Activated CD8-positive, alpha-beta memory T cell treated with anti-CD3 and anti-CD28 coated beads, Interleukin-2, amount 50 U/mL, for 1 hour (primary cell): ENCODE measurements around the gene PPIF.
A peak's percentile ranks its signal among the peaks of the same experiment; 100 is the strongest.

Experiments used
- DNase-seq: peaks from one replicate; pipeline ENCODE4 v3.0.0-alpha.2; 2020; ENCODE audit errors: extremely low read depth

Gene PPIF

GRCh38 chr10:79374312-79375191 lies 27.3 kb downstream of the PPIF start:
- DNase-seq: peak; percentile 36

DNA sequence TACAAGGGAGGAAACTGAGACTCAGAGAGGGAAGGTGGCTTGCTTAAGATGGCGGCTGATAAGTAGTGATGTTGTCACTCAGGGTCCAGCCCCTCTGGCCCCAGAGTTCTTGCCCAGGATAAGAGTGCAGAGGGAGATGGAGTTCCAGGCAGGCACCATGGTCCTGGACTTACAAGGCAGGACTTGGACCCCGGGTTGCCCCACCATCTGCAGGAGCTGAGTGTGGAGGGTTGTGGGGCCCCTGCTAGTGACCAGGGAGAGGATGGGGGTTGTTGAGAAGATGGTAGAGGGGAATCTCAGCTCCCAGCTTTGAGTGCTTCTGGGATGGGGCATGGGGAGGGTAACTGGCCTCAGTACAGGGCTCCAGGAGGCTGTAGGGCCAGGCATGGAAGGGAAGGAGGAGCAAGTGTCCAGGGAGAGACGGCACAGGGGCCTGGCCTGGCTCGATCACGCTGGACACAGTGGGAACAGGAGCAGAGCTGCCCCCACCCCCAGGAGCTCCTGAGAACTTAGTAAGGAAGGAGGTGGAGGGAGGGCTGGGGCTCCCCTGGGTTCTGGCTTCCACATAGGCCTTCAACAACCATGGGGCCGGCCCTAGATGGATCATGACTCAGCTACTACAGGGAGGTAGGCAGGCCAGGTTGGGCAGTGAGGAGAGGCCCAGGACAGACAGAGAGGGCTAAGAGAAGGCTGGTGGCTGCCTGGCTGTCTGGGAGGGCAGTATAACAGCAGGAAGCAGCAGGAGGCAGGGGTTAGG lies 28.2 kb downstream of the PPIF start:
- no peak for DNase-seq

DNA sequence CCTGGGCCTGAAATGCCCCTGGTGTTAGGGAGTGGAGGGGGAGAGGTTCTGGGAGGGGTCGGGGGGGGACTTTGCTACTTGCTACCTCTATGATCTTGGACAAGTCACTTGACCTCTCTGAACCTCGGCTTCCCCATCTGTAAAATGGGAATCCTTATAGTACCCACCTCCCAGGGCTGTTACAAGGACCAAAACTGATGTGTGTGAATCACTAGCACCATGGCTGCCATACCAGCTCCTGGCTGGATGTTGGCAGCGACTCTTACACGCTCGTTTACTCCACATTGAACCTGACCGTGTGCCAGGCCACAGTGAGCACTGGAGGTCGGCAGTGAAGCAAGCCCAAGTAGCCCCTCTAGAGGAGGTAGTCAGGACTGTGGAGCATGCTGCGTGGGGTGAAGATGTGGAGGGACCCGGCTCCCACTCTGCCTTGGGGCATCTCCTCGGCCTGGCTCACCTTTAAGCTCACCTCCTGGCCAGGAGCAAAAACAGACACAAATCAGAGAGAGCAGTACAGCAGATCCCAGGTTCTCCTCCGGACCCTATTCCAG lies 28.9 kb downstream of the PPIF start:
- no peak for DNase-seq

- DNase-seq: no peak
Measured at GRCh38 chr10:79376751-79377556, 29.7 kb downstream of the PPIF start.

GRCh38 chr10:79377557-79378382 lies 30.5 kb downstream of the PPIF start:
- no peak for DNase-seq

DNA sequence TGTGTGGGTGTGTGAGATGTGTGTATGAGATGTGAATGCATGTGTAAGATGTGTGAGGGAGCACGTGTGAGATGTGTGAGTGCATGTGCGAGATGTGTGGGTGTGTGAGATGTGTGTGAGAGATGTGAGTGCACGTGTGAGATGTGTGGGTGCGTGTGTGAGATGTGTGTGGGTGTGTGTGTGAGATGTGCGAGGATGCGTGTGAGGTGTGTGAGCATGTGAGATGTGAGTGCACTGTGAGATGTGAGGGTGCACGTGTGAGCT lies 31.0 kb downstream of the PPIF start:
- DNase-seq: no peak

DNA sequence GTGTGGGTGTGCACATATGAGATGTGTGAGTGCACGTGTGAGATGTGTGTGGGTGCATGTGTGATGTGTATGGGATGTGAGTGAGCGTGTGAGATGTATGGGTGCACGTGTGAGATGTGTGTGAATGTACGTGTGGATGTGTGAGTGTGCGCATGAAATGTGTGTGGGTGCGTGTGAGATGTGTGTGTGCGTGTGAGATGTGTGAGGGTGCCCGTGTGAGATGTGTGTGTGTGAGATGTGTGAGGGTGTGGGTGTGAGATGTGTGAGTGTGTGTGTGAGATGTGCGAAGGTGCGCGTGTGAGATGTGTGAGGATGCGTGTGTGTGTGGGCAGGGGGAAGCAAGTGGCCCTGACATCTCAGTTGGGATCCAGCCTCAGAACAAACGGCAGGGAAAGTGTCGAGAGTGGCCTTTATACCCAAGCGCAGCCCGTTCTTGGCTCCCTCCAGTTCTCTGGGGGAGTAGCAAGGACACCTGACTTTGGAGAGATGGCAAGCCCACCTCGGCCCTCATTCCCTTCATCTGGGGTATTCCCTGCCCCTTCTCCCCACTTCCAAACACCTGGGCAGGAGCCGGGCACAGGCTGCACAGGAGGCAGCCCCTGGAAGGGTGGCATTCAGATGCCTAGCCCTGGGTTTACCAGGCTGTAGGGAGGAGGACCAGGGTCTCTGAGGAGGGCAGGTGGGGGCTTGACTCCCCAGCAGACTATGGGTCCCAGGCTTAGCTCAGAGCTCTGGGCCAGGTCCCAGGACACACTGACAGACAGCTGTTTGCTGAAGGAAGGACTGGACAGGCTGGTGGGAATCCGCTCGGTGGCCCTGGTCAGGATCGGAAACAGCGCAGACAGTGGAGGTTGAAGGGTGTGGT lies 31.6 kb downstream of the PPIF start:
- DNase-seq: no peak

DNA sequence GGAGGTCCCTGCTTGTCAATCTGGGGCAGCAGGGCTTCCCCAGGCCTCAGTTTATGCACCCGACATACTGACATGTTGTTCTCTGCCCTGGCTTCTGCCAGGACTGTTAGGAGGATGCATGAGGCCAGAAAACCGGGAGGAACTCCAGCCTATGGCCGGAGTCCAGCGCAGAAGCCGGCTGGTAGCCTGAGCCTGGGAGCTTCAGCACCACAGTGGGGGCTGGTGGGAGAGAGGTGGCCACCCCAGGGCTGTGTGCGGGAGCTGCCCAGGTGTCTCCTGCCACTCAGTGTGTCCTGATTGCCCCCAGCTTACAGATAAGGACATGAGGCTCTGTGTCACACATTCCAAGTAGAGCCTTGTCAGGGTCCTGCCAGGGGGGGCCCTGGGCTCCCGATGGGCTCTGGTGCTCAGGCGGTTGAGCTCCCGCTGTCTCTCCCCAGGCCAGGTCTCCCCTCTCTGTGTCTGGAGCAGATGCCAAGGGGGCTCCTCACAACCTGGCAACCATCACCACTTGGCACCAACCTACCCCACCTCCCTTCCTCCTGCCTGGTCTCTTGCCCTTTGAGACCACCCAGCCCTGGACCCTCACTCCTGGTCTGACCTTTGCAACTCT lies 32.3 kb downstream of the PPIF start:
- DNase-seq: no peak

DNA sequence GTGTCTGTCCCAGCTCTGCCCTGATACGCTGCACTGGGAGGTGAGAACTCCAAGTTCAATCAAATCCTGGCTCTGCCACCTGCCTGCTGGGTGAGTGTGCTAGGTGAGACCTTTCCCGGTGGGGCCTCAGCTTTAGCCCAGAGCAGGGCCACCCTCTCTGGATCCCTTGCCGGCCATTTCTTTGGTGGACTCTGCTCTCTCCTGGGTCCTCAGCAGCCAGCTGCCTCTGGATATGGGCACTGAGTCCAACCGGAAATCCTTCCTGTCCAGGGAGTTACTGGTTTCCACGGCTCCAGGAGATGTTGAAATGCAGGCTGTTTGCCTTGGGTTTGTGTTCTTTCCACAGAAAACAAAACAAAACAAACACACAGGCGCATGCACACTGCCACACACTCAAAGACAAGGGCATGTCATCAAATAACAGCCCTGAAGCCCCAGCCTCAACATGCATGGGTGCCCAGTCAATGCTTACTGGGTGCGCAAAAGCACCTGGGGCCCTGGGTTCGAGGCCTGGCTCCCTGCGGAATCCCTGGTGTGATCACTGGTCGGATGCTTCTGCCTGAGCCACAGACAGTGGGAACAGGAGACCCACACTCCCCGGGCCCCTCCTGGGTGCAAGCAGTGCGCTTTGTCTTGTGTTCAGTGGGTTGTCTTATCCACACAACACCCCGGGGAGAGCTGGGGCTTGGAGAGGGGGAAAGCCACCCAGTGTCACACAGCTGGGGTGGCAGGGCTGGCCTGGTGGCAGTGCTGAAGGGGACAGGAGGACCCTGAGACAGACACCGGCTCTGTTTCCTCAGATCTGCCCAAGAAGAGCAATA lies 33.1 kb downstream of the PPIF start:
- DNase-seq: no peak

DNA sequence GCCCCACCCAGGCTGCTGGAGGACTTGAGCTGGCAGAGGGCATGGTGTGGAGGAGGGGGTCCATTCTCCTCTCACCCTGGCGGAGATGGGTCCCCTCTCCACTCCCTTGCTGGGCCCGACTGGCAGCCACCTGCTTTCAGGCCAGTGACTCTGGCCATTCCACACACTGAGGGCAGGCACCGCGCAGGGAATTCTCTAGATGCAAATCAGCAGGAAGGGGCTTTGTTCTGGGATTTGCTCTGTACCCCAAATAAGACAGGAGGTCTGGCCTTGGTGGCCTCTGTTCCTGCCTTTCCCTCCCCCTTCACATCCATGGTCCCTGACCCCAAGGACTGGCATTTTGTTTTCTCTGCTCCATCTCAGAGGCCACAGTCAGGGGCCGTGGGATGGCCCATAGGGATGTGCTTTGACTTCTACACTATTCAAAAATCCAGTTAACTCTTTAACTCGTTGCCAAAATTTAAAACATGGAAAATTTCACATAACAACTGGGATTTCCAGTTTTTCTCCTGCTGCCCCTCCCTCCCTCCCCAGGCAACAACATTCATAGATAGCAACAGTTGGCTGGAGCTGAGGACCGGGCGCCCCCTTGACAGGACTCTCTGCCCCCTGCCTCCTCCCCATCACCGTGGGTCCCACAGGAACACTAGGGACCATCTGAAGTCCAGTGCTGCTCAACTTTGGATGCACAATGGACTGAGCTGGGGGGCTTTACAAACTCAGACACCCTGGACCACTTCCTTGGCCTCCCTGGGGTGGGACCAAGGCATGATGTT lies 33.9 kb downstream of the PPIF start:
- no peak for DNase-seq

DNA sequence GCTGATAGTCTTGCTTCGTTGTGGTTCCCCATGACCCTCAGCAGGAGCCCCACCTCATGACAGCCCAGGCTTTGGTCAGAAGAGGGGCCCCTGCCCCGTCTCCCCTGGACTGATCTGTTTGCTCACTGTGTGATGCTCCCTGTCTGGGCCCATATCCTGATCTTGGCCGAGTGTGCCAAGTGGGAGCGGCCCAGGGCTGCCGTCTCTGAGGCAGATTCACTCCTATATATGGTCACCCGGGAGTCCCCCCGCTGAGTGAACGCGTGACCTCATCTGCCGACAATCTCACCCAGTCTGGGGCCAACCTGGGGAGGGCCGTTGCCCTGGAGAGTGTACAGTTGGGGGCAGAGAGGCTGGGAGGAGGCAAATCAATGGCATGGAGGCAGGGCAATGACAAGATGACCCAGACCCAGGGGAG lies 34.5 kb downstream of the PPIF start:
- DNase-seq: no peak

- no peak for DNase-seq
Measured at GRCh38 chr10:79382491-79382941, 35.2 kb downstream of the PPIF start.

DNA sequence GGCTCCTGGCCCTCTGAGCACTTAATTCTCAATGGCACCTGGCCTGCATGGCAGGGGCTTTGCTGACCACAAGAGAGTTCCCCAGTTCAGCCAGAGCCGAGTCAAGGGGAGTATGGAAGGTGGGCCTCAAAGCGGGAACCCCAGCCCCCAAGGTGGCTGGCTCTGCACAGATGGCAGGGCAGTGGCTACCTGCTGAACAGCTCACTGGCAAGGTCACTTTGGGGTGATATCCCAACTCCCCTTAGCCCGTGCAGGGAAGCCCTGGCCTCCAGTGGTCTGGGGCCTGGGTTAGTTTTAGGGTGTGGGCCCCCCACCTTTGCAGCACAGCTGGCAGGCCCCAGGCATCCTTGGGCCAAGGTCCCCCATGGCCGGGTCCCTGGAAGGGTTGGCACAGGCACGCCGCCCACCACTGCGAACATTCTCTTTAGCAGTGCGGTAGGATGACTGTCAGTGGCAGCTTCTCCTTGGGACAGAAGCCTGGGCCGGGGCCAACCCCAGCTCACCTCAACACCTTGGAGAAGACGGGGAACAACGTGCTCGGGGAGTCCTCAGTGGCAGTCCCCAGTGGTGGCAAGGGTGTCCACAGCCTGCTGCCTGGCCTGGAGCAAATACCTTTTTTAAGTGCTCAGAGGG lies 36.8 kb downstream of the PPIF start:
- DNase-seq: no peak

DNA sequence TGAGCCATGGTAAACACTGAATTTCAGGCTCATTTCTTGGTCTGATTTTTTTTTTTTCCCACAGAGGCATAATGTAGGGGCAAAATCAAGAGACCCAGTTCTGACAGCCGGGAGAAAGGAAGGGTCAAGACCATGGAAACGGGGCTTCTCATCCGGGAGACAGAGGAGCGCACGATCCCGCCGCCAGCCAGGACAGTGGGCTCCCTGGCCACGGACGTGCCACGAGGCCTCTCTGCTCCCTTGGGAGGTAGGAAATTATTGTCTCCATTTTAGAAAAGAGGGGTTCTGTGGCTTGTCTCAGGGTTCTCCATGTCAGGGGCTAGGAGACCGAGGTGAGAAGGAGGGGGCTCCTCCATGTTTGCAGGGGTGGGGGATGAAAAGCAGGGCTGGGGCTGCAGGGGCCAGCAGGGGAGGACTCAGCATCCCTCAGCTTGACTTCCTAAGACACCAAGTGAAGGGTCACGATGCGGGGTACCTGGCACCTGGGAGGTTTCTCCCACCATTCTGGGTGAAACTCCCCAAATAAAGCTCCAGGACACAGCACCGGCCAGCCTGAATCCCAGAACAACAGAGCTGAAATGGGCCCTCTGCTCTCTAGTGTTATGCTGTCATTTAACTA lies 37.6 kb downstream of the PPIF start:
- no peak for DNase-seq

- no peak for DNase-seq
Measured at GRCh38 chr10:79385392-79385795, 38.1 kb downstream of the PPIF start.

GRCh38 chr10:79385804-79386531 lies 38.7 kb downstream of the PPIF start:
- DNase-seq: no peak
